OCI-LY7 (cell line): Measurements from ENCODE around the gene RALGAPA2.

Experiments used
- EZH2phosphoT487 ChIP-seq: fragments of 200-600 bp; sonication (generic); IDR thresholded peaks from 2 replicates; pipeline ENCODE4 v1.6.1; 2018; ENCODE audit warnings: low read depth, borderline replicate concordance, mild to moderate bottlenecking, mixed run types, antibody characterized with exemption, low read length, moderate library complexity, mixed read lengths
- TF ChIP-seq, protein P1 (sequence below): fragments of 200-600 bp; sonication (generic); conservative IDR thresholded peaks from 2 replicates; pipeline ENCODE4 v1.5.1; 2014; ENCODE audit warnings: mild to moderate bottlenecking, antibody characterized with exemption, low read length, moderate library complexity, mixed read lengths

DNA sequence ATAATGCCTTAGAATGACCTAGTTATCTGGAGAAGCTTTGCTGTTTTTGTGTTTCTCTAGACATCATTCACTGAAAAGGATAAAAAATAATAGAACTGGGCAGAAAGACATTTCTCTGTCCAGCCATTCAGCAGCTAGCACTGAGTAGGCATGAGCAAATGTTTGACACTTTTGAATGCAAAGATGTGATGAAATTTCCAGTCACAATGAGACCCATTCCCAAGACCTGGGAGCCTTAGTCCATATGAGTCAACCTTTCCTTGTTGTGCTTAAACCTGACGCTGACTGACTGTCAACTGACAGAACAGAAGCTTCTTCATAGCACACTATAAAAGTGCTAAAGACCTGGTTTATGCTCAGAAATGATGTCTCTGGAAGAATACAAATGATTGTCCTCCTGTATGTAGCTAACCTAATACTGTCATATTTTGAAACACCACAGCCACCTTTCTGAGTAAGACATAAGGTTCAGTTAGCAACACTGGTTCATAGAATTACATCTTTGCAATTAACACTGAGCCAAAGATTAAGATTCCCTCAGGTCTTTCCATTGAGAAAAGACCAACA, 17.1 kb downstream of the RALGAPA2 start:
- TF ChIP-seq, protein P1, sequence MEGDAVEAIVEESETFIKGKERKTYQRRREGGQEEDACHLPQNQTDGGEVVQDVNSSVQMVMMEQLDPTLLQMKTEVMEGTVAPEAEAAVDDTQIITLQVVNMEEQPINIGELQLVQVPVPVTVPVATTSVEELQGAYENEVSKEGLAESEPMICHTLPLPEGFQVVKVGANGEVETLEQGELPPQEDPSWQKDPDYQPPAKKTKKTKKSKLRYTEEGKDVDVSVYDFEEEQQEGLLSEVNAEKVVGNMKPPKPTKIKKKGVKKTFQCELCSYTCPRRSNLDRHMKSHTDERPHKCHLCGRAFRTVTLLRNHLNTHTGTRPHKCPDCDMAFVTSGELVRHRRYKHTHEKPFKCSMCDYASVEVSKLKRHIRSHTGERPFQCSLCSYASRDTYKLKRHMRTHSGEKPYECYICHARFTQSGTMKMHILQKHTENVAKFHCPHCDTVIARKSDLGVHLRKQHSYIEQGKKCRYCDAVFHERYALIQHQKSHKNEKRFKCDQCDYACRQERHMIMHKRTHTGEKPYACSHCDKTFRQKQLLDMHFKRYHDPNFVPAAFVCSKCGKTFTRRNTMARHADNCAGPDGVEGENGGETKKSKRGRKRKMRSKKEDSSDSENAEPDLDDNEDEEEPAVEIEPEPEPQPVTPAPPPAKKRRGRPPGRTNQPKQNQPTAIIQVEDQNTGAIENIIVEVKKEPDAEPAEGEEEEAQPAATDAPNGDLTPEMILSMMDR, result no peak
- no peak for TF ChIP-seq EZH2phosphoT487
